Pancreas (tissue), 10 donors: Measurements from ENCODE around the gene ZCWPW1. TPM values are rescaled to one million over a fixed set of nuclear protein-coding genes. Genes with fewer than 3 reads are reported as not detected.
A peak's percentile ranks its signal among the peaks of the same experiment; 100 is the strongest.
"Not testable (repeated sequence)": the region's sequence is repeated elsewhere in the genome, so short reads cannot be mapped to it uniquely, and the experiment has no call there.

Experiments used
- ATAC-seq, 4 donors: fragments of 200-7000 bp; cut with Tn5 transposase; one replicate each; pipeline versions ENCODE4 v1.8.0 to v1.9.1; 2020; ENCODE audit warnings: mild to moderate bottlenecking in 4 of 4, moderate library complexity in 4 of 4
- DNase-seq, 6 donors: peaks; one replicate each; pipeline ENCODE4 v3.0.0-alpha.2; 2020
- FAIRE-seq: peaks from 2 replicates; lab custom pipeline; 2012; peaks lifted over from hg19 to GRCh38; lab: Jason Lieb, UNC
- H3K27ac ChIP-seq, 4 donors: fragments of 200-600 bp; sonication (generic); 1 replicate in 3 of 4; 2 replicates in 1 of 4; pipeline versions ENCODE4 v1.5.0 to v1.8.0; 2020
- H3K27me3 ChIP-seq, 4 donors: fragments of 200-600 bp; one replicate each; pipeline ENCODE4 v1.8.0; 2021
- H3K36me3 ChIP-seq, 3 donors: fragments of 200-600 bp; sonication (generic) in 1 of 3; one replicate each; pipeline versions ENCODE4 v1.5.0 to v1.8.0; 2020 to 2021
- H3K4me1 ChIP-seq, 3 donors: fragments of 200-600 bp; one replicate each; pipeline ENCODE4 v1.8.0; 2021
- H3K4me3 ChIP-seq, 4 donors: fragments of 200-600 bp; sonication (generic) in 2 of 4; one replicate each; pipeline versions ENCODE4 v1.5.0 to v1.8.0; 2020 to 2021
- H3K9me3 ChIP-seq, 4 donors: fragments of 200-600 bp; one replicate each; pipeline ENCODE4 v1.8.0; 2021
- WGBS, 2 donors: extraction: QIAGEN DNeasy Blood & Tissue Kit; methylation state at CpG; one replicate each; pipeline ENCODE4 v1.1.7; 2013; 5-methylcytosine and 5-hydroxymethylcytosine counted together
- intact Hi-C, 3 donors: fragments of 100-400 bp; cut with DNase I; formaldehyde crosslinking; loops; one replicate each; pipeline versions ENCODE4 v1.11.1 to v1.14.2; 2022
- polyA plus RNA-seq, 2 donors: library from polyadenylated mRNA; stranded (reverse); fragments of 200-250 nt; gene quantifications; one replicate each; pipeline ENCODE4 v1.2.3, GENCODE V29; 2013
- total RNA-seq, 6 donors: library from RNA; stranded (reverse); fragmentation: NEBNext Ultra II Directional in 4 of 6; extraction: Animal tissue kit (Norgen Biotek cat#: 25700) in 4 of 6; gene quantifications; one replicate each; pipeline versions ENCODE4 v1.2.1 to v1.2.4, GENCODE V29; 2021 to 2023
- TF ChIP-seq, protein P1 (sequence below), 4 donors: fragments of 200-600 bp; sonication (generic) in 3 of 4; IDR thresholded peaks; one replicate each; pipeline versions ENCODE4 v1.5.0 to v1.8.0; 2021; ENCODE audit warnings: antibody characterized with exemption in 4 of 4
- donor health status: healthy with polysubstance abuse.
- donor health status: DM: no; HTN: no; CAD: no; lungs with moderate emphysema.
- donor health status: DM: no; HTN: no; CAD: no.
- donor health status: control.
- donor health status: control.
- donor health status: Bipolar disorder and iron deficiency.
- donor health status: DM: yes; HTN: yes; CAD: no.
- donor health status: DM: no; HTN: no; CAD: no.
- donor health status: DM: no; HTN: no; CAD: no.
- donor health status: DM: yes; HTN: yes; CAD: no.

Gene ZCWPW1
- total and polyA plus RNA-seq, 8 donors, result 1.6 to 18.9 (median 2.3) TPM

DNA sequence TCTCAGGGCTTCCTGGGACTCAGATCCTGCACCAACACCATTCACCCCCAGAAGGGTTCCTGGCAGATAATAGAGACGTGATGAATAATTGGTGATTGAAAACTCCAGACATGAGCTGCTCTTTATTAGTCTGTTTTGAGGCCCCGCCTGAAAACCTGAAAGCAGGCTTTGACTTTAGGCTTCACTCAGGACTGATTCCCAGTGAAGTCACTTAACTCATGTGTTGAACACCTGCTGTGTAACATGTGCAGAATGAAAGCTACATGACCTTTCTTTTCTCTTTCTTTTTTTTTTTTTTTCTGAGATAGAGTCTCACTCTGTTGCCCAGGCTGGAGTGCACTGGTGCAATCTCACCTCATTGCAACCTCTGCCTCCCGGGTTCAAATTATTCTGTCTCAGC lies 26.7 kb upstream of the ZCWPW1 start:
- no peaks in the 10 kb centered on the region for H3K27me3 ChIP-seq
- H3K36me3 ChIP-seq, result no peaks in the 10 kb centered on the region
- H3K4me3 ChIP-seq, result no peak overlapping the region
- TF ChIP-seq, protein P1, sequence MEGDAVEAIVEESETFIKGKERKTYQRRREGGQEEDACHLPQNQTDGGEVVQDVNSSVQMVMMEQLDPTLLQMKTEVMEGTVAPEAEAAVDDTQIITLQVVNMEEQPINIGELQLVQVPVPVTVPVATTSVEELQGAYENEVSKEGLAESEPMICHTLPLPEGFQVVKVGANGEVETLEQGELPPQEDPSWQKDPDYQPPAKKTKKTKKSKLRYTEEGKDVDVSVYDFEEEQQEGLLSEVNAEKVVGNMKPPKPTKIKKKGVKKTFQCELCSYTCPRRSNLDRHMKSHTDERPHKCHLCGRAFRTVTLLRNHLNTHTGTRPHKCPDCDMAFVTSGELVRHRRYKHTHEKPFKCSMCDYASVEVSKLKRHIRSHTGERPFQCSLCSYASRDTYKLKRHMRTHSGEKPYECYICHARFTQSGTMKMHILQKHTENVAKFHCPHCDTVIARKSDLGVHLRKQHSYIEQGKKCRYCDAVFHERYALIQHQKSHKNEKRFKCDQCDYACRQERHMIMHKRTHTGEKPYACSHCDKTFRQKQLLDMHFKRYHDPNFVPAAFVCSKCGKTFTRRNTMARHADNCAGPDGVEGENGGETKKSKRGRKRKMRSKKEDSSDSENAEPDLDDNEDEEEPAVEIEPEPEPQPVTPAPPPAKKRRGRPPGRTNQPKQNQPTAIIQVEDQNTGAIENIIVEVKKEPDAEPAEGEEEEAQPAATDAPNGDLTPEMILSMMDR (IDR thresholded peaks at IDR 0.05), result no peak
- DNase-seq (no peak), FAIRE-seq (no peak), ATAC-seq (no peak)
- intact Hi-C loops, result no loop called here
- H3K9me3 ChIP-seq, result no peaks in the 10 kb centered on the region
- no peak overlapping the region for H3K27ac ChIP-seq
- H3K4me1 ChIP-seq, result no peaks in the 10 kb centered on the region
- WGBS, 2 donors, result 76 to 80% methylated on average over 3 of the region's 3 CpGs

DNA sequence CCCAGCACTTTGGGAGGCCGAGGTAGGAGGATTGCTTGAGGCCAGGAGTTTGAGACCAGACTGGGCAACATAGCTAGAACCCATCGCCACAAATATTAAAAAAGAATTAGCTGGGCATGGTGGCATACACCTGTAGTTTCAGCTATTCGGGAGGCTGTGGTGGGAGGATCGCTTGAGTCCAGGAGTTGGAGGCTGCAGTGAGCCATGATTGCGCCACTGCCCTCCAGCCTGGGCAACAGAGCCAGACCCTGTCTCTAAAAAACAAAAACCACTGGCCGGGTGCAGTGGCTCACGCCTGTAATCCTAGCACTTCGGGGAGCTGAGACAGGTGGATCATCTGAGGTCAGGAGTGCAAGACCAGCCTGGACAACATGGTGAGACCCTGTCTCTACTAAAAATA lies 25.4 kb upstream of the ZCWPW1 start:
- DNase-seq, H3K9me3 ChIP-seq, H3K27ac ChIP-seq, ATAC-seq, H3K27me3 ChIP-seq, H3K4me3 ChIP-seq, H3K36me3 ChIP-seq, FAIRE-seq, intact Hi-C loops, H3K4me1 ChIP-seq: not testable (repeated sequence)
- WGBS, 2 donors, result 87 to 92% methylated on average over 8 of the region's 8 CpGs

DNA sequence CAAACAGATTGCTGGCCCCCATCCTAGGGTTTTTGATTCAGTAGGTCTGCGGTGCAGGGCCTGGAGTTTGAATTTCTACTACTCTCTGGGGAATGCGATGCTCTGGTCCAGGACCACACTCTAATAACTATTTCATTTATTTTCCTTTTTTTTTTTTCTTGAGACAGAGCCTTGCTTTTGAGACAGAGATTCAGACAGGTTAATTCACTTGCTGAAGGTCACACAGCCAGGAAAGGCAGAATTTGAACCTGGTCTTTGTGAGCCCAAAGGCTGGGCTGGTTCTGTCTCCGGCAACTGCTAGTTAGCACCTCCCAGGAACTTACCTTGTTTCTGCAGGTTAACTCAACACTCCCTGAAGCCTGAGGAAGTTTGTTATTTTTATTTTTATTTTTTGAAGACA lies 24.0 kb upstream of the ZCWPW1 start:
- FAIRE-seq, result no peak
- no peak for ATAC-seq

DNA sequence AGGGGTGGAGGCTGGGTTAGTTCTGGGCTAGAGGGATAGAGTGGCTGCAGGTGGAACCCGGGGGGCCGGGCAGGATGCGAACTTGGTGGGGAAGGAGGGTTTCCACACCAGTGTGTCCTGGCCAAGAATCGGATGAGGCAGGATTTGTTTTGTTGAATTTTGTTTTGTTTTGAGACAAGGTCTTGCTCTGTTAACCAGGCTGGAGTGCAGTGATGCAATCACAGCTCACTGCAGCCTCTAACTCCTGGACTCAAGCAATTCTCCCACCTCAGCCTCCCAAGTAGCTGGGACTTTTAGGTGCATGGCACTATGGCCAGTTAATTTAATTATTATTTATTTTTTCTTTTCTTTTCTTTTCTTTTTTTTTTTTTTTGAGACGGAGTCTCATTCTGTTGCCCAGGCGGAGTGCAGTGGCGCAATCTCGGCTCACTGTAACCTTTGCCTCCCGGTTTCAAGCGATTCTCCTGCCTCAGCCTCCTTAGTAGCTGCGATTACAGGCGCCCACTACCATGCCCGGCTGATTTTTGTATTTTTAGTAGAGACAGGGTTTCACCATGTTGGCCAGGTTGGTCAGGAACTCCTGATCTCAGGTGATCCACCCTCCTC lies 20.8 kb upstream of the ZCWPW1 start:
- Histone ChIP-seq H3K36me3 (no peaks in the 10 kb centered on the region), H3K4me1 (no peaks in the 10 kb centered on the region), H3K27ac (no peak overlapping the region), H3K27me3 (no peaks in the 10 kb centered on the region), H3K4me3 (no peak overlapping the region), H3K9me3 (no peaks in the 10 kb centered on the region)
- TF ChIP-seq, protein P1 (IDR thresholded peaks at IDR 0.05), result no peak
- ATAC-seq (no peak), DNase-seq (no peak), FAIRE-seq (no peak)
- WGBS, 2 donors, result 88 to 89% methylated on average over 13 of the region's 13 CpGs
- intact Hi-C loops, result no loop called here

More for the DNA sequence above, 24.0 kb upstream of the ZCWPW1 start:
- Histone ChIP-seq H3K4me3 (no peak overlapping the region), H3K27me3 (no peaks in the 10 kb centered on the region), H3K4me1 (no peaks in the 10 kb centered on the region), H3K9me3 (no peaks in the 10 kb centered on the region), H3K36me3 (no peaks in the 10 kb centered on the region), H3K27ac (no peak overlapping the region)
- TF ChIP-seq, protein P1 (IDR thresholded peaks at IDR 0.05), result no peak
- DNase-seq, result no peak
- intact Hi-C loops, result no loop called here
- 91 to 92% methylated on average over 3 of the region's 3 CpGs for WGBS, 2 donors

DNA sequence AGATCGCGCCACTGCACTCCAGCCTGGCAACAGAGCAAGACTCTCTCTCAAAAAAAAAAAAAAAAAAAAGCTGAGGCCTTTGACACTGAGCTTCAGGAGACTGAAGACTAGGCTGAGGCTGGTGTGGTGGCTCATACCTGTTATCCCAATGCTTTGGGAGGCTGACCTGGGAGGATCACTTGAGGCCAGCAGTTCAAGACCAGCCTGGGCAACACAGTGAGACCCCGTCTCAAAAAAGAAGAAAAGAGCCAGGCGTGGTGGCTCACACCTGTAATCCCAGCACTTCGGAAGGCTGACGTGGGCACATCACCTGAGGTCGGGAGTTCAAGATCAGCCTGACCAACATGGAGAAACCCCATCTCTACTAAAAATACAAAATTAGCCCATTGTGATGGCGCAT lies 18.9 kb upstream of the ZCWPW1 start:
- H3K4me3 ChIP-seq, H3K4me1 ChIP-seq, FAIRE-seq, H3K36me3 ChIP-seq, H3K27me3 ChIP-seq, intact Hi-C loops, ATAC-seq, H3K9me3 ChIP-seq, H3K27ac ChIP-seq: not testable (repeated sequence)
- 95 to 100% methylated on average over 8 of the region's 8 CpGs for WGBS, 2 donors
- DNase-seq, result peak in 2 of 6 donors; percentile 3 to 8

DNA sequence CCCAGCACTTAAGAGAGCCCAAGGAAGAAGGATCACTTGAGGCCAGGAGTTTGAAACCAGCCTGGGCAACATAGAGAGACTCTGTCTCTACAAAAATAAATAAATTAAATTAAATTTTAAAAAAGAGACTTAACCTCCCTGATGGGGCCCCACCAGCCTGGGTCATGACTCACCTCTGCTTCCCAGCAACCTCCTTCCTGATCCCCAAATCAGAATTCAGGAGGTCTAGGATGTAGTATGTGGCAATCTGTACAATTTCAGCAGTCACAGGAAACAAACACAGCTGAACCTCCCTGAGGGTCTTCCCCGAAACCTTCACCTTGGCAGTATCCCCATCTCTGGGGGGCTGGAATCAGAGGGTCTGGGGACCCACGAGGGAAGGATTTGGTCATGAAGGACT lies 17.5 kb upstream of the ZCWPW1 start:
- WGBS, 2 donors, result 60 to 68% methylated on average over 2 of the region's 2 CpGs
- TF ChIP-seq, protein P1 (IDR thresholded peaks at IDR 0.05), result no peak
- Histone ChIP-seq H3K27ac (no peak overlapping the region), H3K27me3 (no peaks in the 10 kb centered on the region), H3K4me1 (no peaks in the 10 kb centered on the region), H3K9me3 (no peaks in the 10 kb centered on the region), H3K36me3 (no peaks in the 10 kb centered on the region), H3K4me3 (no peak overlapping the region)
- intact Hi-C loops, result no loop called here
- ATAC-seq, result no peak
- no peak for DNase-seq
- FAIRE-seq, result no peak
